B cell (primary cell): ENCODE measurements around the gene PEX12.

Experiments
- CTCF ChIP-seq: fragments of 200-600 bp; IDR thresholded peaks from one replicate; pipeline ENCODE4 v1.8.0; 2022; ENCODE audit warnings: antibody characterized with exemption, mild to moderate bottlenecking
- EZH2 ChIP-seq: IDR thresholded peaks from 2 replicates; pipeline ENCODE4 v1.6.1; 2012; ENCODE audit warnings: borderline replicate concordance, low read depth, mild to moderate bottlenecking, moderate library complexity, low read length; ENCODE audit not compliant: insufficient read depth, poor library complexity, severe bottlenecking

DNA sequence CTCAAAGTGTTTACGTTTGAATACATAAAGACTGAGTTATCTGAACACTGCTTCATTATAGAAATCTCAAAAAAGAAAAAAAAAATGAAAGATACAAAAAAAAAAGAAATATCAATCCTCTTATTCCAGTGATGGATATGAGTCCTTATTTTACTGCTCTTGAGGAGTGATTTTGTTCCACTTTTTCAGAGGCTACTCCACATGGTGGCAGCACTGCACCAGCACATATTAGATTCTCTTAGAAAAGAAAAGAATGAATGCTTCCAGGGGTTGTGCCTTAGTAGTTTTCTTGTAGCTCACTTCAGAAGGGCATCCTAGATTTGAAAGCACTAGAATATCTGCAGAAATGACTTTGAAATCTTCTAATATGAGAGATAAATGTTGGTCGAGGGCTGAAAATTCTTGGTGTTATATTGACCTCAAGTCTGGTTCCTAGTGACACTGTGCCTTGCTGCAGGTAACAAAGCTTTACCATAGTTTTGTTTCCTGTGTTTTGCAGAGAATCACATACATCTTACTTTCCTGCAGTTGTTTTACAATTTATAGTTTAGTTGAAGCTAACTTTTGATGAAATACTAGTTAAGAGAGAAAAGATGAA, 34.7 kb upstream of the PEX12 start:
- TF ChIP-seq CTCF = peak; percentile 67
- TF ChIP-seq EZH2 = no peak
